HG03045 (cell line): Measurements from ENCODE around the gene CDC45.

ENCODE experiments used
- ATAC-seq: cut with Tn5 transposase; IDR thresholded peaks from one replicate; pipeline ENCODE4 v1.9.1; 2021; ENCODE audit warnings: mild to moderate bottlenecking, moderate library complexity; ENCODE audit not compliant: unreplicated experiment

Gene CDC45

DNA sequence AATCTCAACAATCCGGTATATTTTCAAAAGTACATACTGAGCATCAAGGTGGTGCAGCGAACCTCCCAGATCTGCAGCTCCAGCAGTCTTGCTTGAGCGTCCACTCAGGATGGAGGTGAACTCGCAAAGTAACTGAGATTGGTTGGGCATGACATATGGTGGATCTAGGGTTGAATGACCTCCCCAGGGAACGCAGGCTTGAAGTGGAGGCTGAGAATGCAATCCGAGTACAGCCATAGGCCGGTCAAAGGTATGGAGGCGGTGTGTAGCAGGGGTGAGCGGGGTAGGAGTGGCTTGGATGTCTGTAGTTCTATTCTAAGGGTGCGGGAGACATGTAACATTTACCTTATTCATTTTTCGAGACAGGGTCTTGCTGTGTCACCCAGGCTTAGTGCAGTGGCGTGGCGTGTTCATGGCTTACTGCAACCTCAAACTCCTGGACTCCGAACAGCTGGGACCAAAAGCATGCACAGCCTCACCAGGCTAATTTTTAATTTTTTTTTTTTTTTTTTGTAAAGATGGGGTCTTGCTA lies 31.6 kb upstream of the CDC45 start:
- no peak for ATAC-seq

GRCh38 chr22:19448739-19449421 lies 30.8 kb upstream of the CDC45 start:
- ATAC-seq, result no peak

- ATAC-seq, result no peak
These were observed 30.3 kb upstream of the CDC45 start for GRCh38 chr22:19449422-19449767.

GRCh38 chr22:19450363-19451175 lies 29.2 kb upstream of the CDC45 start:
- ATAC-seq, result no peak

- ATAC-seq, result no peak
These were observed 28.1 kb upstream of the CDC45 start for GRCh38 chr22:19451570-19451969.

DNA sequence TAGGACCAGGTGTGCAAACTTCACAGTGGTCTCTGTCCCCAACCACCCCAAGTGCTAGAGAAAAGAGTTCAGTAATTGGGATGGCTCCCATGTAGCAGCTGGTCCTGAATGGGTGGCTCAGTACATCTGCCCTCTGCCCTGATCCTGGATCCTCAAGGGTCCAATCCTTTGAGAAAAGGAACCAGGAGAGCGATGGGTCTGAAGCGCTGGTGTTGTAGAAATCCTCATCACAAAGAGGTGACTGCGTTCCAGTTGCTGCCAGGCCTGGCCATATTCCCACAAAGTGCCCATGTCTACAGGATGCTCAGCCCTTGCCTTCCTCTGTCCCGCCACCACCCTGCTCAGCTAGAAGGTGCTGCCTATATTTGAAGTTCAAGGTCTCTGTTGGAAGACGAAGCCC lies 26.0 kb upstream of the CDC45 start:
- ATAC-seq, result no peak

DNA sequence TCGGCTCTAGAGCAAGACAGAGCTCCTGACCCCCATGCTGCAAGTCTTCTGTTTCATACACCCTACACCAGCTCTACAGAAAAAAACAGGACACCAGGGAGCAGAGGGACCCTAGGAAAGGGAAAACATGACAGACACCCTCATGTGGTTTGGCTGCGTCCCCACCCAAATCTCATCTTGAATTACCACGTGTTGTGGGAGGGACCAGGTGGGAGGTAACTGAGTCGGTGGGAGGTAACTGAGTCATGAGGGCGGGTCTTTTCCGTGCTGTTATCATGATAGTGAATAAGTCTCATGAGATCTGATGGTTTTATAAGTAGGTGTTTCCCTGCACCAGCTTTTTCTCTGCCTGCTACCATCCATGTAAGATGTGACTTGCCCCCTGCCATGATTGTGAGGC lies 25.6 kb upstream of the CDC45 start:
- no peak for ATAC-seq

DNA sequence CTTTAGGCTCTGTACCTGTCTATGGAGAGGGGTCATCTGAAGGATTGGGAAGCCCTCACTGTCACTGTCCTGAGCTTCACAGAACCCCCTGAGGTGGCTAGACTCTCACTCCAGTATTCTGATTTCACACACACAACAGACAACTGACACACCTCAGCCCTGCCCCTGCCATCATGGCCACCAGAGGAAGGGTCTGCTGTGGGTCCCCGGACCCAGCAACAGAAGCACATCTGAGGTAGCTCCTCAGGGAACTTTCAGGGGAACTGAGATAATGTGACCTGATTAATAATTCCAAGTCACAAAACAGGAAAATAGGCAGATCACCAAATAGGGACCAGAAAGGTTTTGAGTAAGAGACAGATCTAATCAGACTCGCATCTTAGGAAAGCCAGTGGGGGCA lies 24.7 kb upstream of the CDC45 start:
- ATAC-seq, result no peak

- no peak for ATAC-seq
These were observed 23.9 kb upstream of the CDC45 start for GRCh38 chr22:19455585-19456370.

GRCh38 chr22:19456541-19456940 lies 23.2 kb upstream of the CDC45 start:
- no peak for ATAC-seq

GRCh38 chr22:19457828-19458428 lies 21.8 kb upstream of the CDC45 start:
- no peak for ATAC-seq

DNA sequence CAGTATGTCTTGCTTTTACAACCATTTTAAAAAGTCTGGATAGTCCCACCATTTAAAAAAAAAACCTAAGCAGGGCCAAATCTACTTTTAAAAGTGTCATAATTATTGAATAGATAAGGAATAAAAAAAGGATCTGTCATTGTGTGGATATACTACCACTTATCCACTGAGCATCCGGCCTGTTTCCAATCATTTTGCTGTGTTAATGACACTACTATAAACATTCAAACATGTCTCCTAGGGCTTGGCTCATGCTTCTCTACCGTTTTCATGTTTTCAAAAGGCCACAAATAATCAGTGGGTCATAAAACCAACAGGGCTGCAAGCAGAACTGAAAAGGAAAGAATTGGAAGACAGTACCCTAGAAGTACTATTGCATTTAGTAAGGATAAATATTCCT lies 19.7 kb upstream of the CDC45 start:
- no peak for ATAC-seq

DNA sequence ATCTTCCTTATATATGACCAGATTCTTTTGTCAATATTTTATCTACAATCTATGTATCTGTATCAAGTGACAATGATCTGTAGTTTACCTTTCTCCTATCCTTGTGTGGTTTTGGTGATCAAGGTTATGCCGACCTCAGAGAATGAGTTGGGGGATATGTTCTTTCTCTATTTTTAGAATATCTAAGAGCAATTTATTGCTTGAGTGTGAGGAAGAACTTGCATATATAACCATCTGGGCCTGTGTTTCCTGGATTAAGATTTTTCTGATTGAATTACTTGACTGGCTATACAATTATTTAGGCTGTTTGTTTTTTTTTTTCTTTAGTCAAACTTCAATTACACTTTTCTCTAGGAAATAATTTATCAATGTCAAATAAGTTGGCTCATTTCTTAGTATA lies 18.2 kb upstream of the CDC45 start:
- no peak for ATAC-seq

GRCh38 chr22:19463008-19463407 lies 16.7 kb upstream of the CDC45 start:
- ATAC-seq, result no peak

GRCh38 chr22:19463491-19464469 lies 15.9 kb upstream of the CDC45 start:
- ATAC-seq, result no peak

GRCh38 chr22:19464546-19464945 lies 15.2 kb upstream of the CDC45 start:
- ATAC-seq, result no peak

DNA sequence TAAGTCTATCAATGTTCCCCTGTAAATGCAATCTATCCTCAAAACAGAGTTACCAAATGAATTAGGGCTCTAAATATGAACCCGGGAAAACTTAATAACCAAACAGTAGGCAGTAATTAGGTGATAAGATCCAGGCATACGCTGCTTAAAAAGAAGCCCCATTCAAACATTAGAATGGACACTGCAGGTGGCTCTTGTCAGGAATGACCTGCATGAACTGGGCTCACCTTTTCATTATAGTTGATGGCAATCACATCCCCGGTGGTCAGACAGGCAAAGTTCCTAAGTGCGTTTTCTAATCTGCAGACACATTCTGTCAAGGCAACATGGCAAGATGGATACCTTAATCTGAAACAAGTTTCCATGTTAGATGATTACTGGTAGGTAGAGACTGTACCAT lies 14.7 kb upstream of the CDC45 start:
- ATAC-seq, result no peak

DNA sequence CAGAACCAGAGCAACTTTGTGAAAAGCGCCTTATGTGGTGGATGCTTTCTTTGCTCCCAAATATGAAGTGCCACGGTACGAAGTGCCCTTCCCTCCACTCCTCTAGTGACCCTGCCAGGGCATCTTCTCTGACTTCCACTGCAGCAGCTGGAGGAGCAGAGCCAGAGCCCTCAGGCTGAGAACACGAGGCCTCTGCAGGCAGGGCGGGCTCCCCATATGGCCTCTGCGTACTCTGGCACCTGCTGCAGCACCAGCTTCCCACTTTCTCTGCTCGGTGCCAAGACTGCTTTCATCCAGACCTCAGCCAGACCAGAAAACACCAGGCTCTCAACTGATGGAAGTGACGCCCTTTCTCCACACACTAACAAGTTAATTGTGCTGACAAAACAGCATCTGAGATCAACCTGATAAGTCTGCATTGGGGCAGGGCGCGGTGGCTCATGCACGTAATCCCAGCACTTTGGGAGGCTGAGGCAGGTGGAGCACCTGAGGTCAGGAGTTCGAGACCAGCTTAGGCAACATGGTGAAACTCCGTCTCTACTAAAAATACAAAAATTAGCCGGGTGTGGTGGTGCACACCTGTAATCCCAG lies 13.5 kb upstream of the CDC45 start:
- ATAC-seq, result no peak

- no peak for ATAC-seq
These were observed 12.6 kb upstream of the CDC45 start for GRCh38 chr22:19466848-19467752.
